HUES64 (cell line): ENCODE results near the gene PDE6D. TPM values are rescaled to one million over a fixed set of nuclear protein-coding genes. Genes with fewer than 3 reads are reported as not detected.

Source experiments
- H3K27ac ChIP-seq: 2 replicates; pipeline ENCODE4 v1.7.0; 2013; ENCODE audit warnings: low read depth, low read length, inconsistent platforms
- H3K27me3 ChIP-seq: 2 replicates; pipeline ENCODE4 v1.6.1; 2013; ENCODE audit warnings: mild to moderate bottlenecking, low read length; ENCODE audit not compliant: insufficient read depth
- H3K36me3 ChIP-seq: 2 replicates; pipeline ENCODE4 v1.6.1; 2013; ENCODE audit warnings: mild to moderate bottlenecking, low read length; ENCODE audit not compliant: insufficient read depth
- H3K4me1 ChIP-seq: 2 replicates; pipeline ENCODE4 v1.6.1; 2013; ENCODE audit warnings: mild to moderate bottlenecking, low read length, moderate library complexity; ENCODE audit not compliant: insufficient read depth
- H3K4me3 ChIP-seq: 2 replicates; pipeline ENCODE4 v1.5.1; 2013; ENCODE audit warnings: mild to moderate bottlenecking, low read length, moderate library complexity
- H3K9ac ChIP-seq: 2 replicates; pipeline ENCODE4 v1.6.1; 2013; ENCODE audit warnings: mild to moderate bottlenecking, low read depth, low read length
- H3K9me3 ChIP-seq: 2 replicates; pipeline ENCODE4 v1.6.1; 2013; ENCODE audit warnings: low read depth, low read length; ENCODE audit not compliant: insufficient read depth
- WGBS: fragments of 150-250, 120-280 bp; methylation state at CpG from one replicate; pipeline ENCODE4 v1.1.7; 2013; ENCODE audit warnings: missing lambda C conversion rate; 5-methylcytosine and 5-hydroxymethylcytosine counted together
- polyA plus RNA-seq, 2 experiments: library from polyadenylated mRNA; stranded (reverse); fragments of 50-300 nt; gene quantifications; one replicate each; pipeline ENCODE4 v1.2.3, GENCODE V29; 2013

The PDE6D gene
- 26.2 TPM for polyA plus RNA-seq (2013, experiment 1 of 2)
- 29.3 TPM for polyA plus RNA-seq (2013, experiment 2 of 2)

- peaks cover 9% of the 10 kb centered on the region for H3K4me1 ChIP-seq
- peak within 1 kb of the TSS; percentile 55 for H3K9ac ChIP-seq
- under 1% methylated on average over 67 of the region's 67 CpGs for WGBS
Measured at GRCh38 chr2:231780909-231781797, at the start of gene PDE6D. PDE6D (minus strand) TSS chr2:231781282; CDS start chr2:231781114, 168 bp downstream.

GRCh38 chr2:231821908-231822307 is 40.8 kb upstream of the PDE6D start:
- WGBS = 50% methylated on average over 3 of the region's 3 CpGs

More at GRCh38 chr2:231780909-231781797, at the start of gene PDE6D:
- Histone ChIP-seq H3K27me3 (0 out of 2 replicates have a peak, but pooled peaks cover 11% of the 10 kb centered on the region), H3K9me3 (no peaks in the 10 kb centered on the region), H3K36me3 (no peaks in the 10 kb centered on the region), H3K27ac (no peak within 1 kb of the TSS), H3K4me3 (peak within 1 kb of the TSS; percentile 74)

GRCh38 chr2:231820786-231821303 is 39.8 kb upstream of the PDE6D start:
- peaks cover 5% of the 10 kb centered on the region; the same call in 1 of the 2 replicates for H3K9me3 ChIP-seq
- H3K27me3 ChIP-seq = no peaks in the 10 kb centered on the region
- no peaks in the 10 kb centered on the region for H3K36me3 ChIP-seq
- WGBS = 84% methylated on average over 12 of the region's 12 CpGs
- no peak overlapping the region for H3K27ac ChIP-seq
- H3K9ac ChIP-seq = no peak overlapping the region
- H3K4me3 ChIP-seq = no peak overlapping the region
- no peaks in the 10 kb centered on the region for H3K4me1 ChIP-seq

More at GRCh38 chr2:231821908-231822307, 40.8 kb upstream of the PDE6D start:
- Histone ChIP-seq H3K4me1 (no peaks in the 10 kb centered on the region), H3K27me3 (no peaks in the 10 kb centered on the region), H3K9me3 (peaks cover 5% of the 10 kb centered on the region; the same call in 1 of the 2 replicates), H3K4me3 (no peak overlapping the region), H3K27ac (no peak overlapping the region), H3K36me3 (no peaks in the 10 kb centered on the region), H3K9ac (no peak overlapping the region)

- WGBS = 79% methylated on average over 2 of the region's 2 CpGs
Measured at GRCh38 chr2:231819447-231820042, 38.5 kb upstream of the PDE6D start.

GRCh38 chr2:231816327-231817026 is 35.4 kb upstream of the PDE6D start:
- Histone ChIP-seq H3K36me3 (peaks cover 12% of the 10 kb centered on the region), H3K9me3 (no peaks in the 10 kb centered on the region), H3K27me3 (no peaks in the 10 kb centered on the region), H3K4me3 (no peak overlapping the region), H3K4me1 (no peaks in the 10 kb centered on the region), H3K9ac (no peak overlapping the region), H3K27ac (no peak overlapping the region)
- 94% methylated on average over 7 of the region's 8 CpGs for WGBS

More at GRCh38 chr2:231819447-231820042, 38.5 kb upstream of the PDE6D start:
- no peaks in the 10 kb centered on the region for H3K27me3 ChIP-seq
- no peak overlapping the region for H3K27ac ChIP-seq
- no peaks in the 10 kb centered on the region for H3K4me1 ChIP-seq
- peaks cover 5% of the 10 kb centered on the region; the same call in 1 of the 2 replicates for H3K9me3 ChIP-seq
- no peak overlapping the region for H3K4me3 ChIP-seq
- H3K36me3 ChIP-seq = no peaks in the 10 kb centered on the region
- H3K9ac ChIP-seq = no peak overlapping the region

GRCh38 chr2:231810905-231811304 is 29.8 kb upstream of the PDE6D start:
- H3K4me1 ChIP-seq = no peaks in the 10 kb centered on the region
- H3K27ac ChIP-seq = no peak overlapping the region
- no peak overlapping the region for H3K4me3 ChIP-seq
- no peaks in the 10 kb centered on the region for H3K27me3 ChIP-seq
- no peaks in the 10 kb centered on the region for H3K9me3 ChIP-seq
- no peak overlapping the region for H3K9ac ChIP-seq
- H3K36me3 ChIP-seq = peaks cover 61% of the 10 kb centered on the region

- WGBS = 89% methylated on average over 2 of the region's 2 CpGs
- peaks cover 70% of the 10 kb centered on the region for H3K36me3 ChIP-seq
- H3K4me3 ChIP-seq = no peak overlapping the region
Measured at GRCh38 chr2:231807020-231807419, 25.9 kb upstream of the PDE6D start.

GRCh38 chr2:231803501-231804138 is 22.5 kb upstream of the PDE6D start:
- Histone ChIP-seq H3K9me3 (no peaks in the 10 kb centered on the region), H3K4me1 (peaks cover 9% of the 10 kb centered on the region; the same call in 1 of the 2 replicates), H3K27me3 (no peaks in the 10 kb centered on the region), H3K36me3 (peaks cover 74% of the 10 kb centered on the region), H3K4me3 (no peak overlapping the region), H3K27ac (no peak overlapping the region), H3K9ac (no peak overlapping the region)
- WGBS = 93% methylated on average over 9 of the region's 9 CpGs

More at GRCh38 chr2:231807020-231807419, 25.9 kb upstream of the PDE6D start:
- H3K27me3 ChIP-seq = no peaks in the 10 kb centered on the region
- no peak overlapping the region for H3K27ac ChIP-seq
- no peaks in the 10 kb centered on the region for H3K9me3 ChIP-seq
- H3K9ac ChIP-seq = no peak overlapping the region
- peaks cover 7% of the 10 kb centered on the region; the same call in 1 of the 2 replicates for H3K4me1 ChIP-seq

- peaks cover 9% of the 10 kb centered on the region; the same call in 1 of the 2 replicates for H3K4me1 ChIP-seq
- no peak overlapping the region for H3K9ac ChIP-seq
- peaks cover 72% of the 10 kb centered on the region for H3K36me3 ChIP-seq
- no peak overlapping the region for H3K27ac ChIP-seq
- no peaks in the 10 kb centered on the region for H3K9me3 ChIP-seq
- H3K27me3 ChIP-seq = no peaks in the 10 kb centered on the region
- 81% methylated on average over 5 of the region's 6 CpGs for WGBS
- H3K4me3 ChIP-seq = no peak overlapping the region
Measured at GRCh38 chr2:231800493-231801091, 19.5 kb upstream of the PDE6D start.
